ENCODE measurements around the gene OR51B2.

GRCh38 chr11:5336331-5336730 lies 12.2 kb upstream of the OR51B2 start:
- TF ChIP-seq, protein P1, sequence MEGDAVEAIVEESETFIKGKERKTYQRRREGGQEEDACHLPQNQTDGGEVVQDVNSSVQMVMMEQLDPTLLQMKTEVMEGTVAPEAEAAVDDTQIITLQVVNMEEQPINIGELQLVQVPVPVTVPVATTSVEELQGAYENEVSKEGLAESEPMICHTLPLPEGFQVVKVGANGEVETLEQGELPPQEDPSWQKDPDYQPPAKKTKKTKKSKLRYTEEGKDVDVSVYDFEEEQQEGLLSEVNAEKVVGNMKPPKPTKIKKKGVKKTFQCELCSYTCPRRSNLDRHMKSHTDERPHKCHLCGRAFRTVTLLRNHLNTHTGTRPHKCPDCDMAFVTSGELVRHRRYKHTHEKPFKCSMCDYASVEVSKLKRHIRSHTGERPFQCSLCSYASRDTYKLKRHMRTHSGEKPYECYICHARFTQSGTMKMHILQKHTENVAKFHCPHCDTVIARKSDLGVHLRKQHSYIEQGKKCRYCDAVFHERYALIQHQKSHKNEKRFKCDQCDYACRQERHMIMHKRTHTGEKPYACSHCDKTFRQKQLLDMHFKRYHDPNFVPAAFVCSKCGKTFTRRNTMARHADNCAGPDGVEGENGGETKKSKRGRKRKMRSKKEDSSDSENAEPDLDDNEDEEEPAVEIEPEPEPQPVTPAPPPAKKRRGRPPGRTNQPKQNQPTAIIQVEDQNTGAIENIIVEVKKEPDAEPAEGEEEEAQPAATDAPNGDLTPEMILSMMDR (IDR thresholded peaks at IDR 0.05): no peak
- no peak for TF ChIP-seq POLR2A (IDR thresholded peaks at IDR 0.05)

Data from esophagus squamous epithelium (tissue), 4 donors.